HepG2 (cell line): ENCODE measurements around the gene GRB7. TPM values are rescaled to one million over a fixed set of nuclear protein-coding genes. Genes with fewer than 3 reads are reported as not detected.

Experiments used
- ERF ChIP-seq: IDR thresholded peaks from 2 replicates; pipeline ENCODE4 v1.6.1; 2018; ENCODE audit warnings: missing biosample characterization, missing genetic modification reagents
- ETV5 ChIP-seq: IDR thresholded peaks from 2 replicates; pipeline ENCODE4 v1.6.1; 2018; ENCODE audit warnings: missing biosample characterization, missing genetic modification reagents, inconsistent platforms, borderline replicate concordance
- ETV6 ChIP-seq: sonication (generic); formaldehyde crosslinking; conservative IDR thresholded peaks from 2 replicates; pipeline ENCODE4 v1.4.0; 2020; ENCODE audit warnings: missing genetic modification reagents
- FIP1L1 ChIP-seq: fragments of 200-400 bp; formaldehyde crosslinking; IDR thresholded peaks from 2 replicates; pipeline ENCODE4 v1.6.1; 2018; ENCODE audit warnings: low read depth, mild to moderate bottlenecking, low read length, moderate library complexity, borderline replicate concordance; ENCODE audit not compliant: insufficient read depth
- HNRNPLL ChIP-seq: fragments of 200-400 bp; formaldehyde crosslinking; IDR thresholded peaks from 2 replicates; pipeline ENCODE4 v1.6.1; 2017; ENCODE audit warnings: mild to moderate bottlenecking, low read depth, low read length; ENCODE audit not compliant: poor library complexity, severe bottlenecking
- KDM5A ChIP-seq: fragments of 200-600 bp; sonication (generic); IDR thresholded peaks from 2 replicates; pipeline ENCODE4 v1.7.0; 2018; ENCODE audit warnings: antibody characterized with exemption, mild to moderate bottlenecking, low read length, borderline replicate concordance
- MXD4 ChIP-seq: IDR thresholded peaks from 2 replicates; pipeline ENCODE4 v1.6.1; 2016; ENCODE audit warnings: mild to moderate bottlenecking, missing biosample characterization, missing genetic modification reagents
- NCOA1 ChIP-seq: sonication (generic); formaldehyde crosslinking; IDR thresholded peaks from 2 replicates; pipeline ENCODE4 v1.9.0; 2021; ENCODE audit warnings: missing genetic modification reagents
- NPAS2 ChIP-seq: sonication (generic); formaldehyde crosslinking; IDR thresholded peaks from 2 replicates; pipeline ENCODE4 v1.8.0; 2022; ENCODE audit warnings: mild to moderate bottlenecking, missing genetic modification reagents, borderline replicate concordance
- RAD21 ChIP-seq: fragments of 450-650 bp; formaldehyde crosslinking; IDR thresholded peaks from 2 replicates; pipeline ENCODE4 v1.5.0; 2020; ENCODE audit warnings: mild to moderate bottlenecking
- RXRA ChIP-seq: sonication (generic); formaldehyde crosslinking; IDR thresholded peaks from 2 replicates; pipeline ENCODE4 v1.5.1; 2020; ENCODE audit warnings: missing genetic modification reagents
- SIN3A ChIP-seq: IDR thresholded peaks from 2 replicates; pipeline ENCODE4 v1.6.1; 2011; ENCODE audit warnings: low read depth, mild to moderate bottlenecking, control low read depth, low read length, borderline replicate concordance
- TEAD3 ChIP-seq: optimal IDR thresholded peaks from 2 replicates; pipeline ENCODE3; 2016; ENCODE audit warnings: borderline replicate concordance
- ZNF101 ChIP-seq: sonication (generic); formaldehyde crosslinking; IDR thresholded peaks from 2 replicates; pipeline ENCODE4 v1.4.0; 2020; ENCODE audit warnings: mild to moderate bottlenecking, low read depth, missing genetic modification reagents, borderline replicate concordance
- ZNF264 ChIP-seq: sonication (generic); formaldehyde crosslinking; IDR thresholded peaks from 2 replicates; pipeline ENCODE4 v1.4.0; 2020; ENCODE audit warnings: missing genetic modification reagents
- ZNF337 ChIP-seq: sonication (generic); formaldehyde crosslinking; IDR thresholded peaks from 2 replicates; pipeline ENCODE4 v1.5.1; 2020; ENCODE audit warnings: missing genetic modification reagents, low read depth, mild to moderate bottlenecking, borderline replicate concordance
- ZNF563 ChIP-seq: sonication (generic); formaldehyde crosslinking; IDR thresholded peaks from 2 replicates; pipeline ENCODE4 v1.8.0; 2022; ENCODE audit warnings: mild to moderate bottlenecking, moderate library complexity, missing genetic modification reagents
- ZNF713 ChIP-seq: sonication (generic); formaldehyde crosslinking; IDR thresholded peaks from 2 replicates; pipeline ENCODE4 v1.4.0; 2020; ENCODE audit warnings: mild to moderate bottlenecking, missing genetic modification reagents
- ZSCAN20 ChIP-seq: sonication (generic); formaldehyde crosslinking; IDR thresholded peaks from 2 replicates; pipeline ENCODE4 v1.4.0; 2020; ENCODE audit warnings: missing genetic modification reagents, mild to moderate bottlenecking, borderline replicate concordance
- polyA plus RNA-seq, 8 experiments: library from polyadenylated mRNA; depleted of rRNA in 3 of 8; stranded (reverse) in 7 of 8; unstranded in 1 of 8; fragments of >200 nt; fragmentation: Illumina TruSeq in 4 of 8; extraction: Trizol in 4 of 8; gene quantifications; 2 replicates each; pipeline versions ENCODE4 v1.2.1 to v1.2.3, GENCODE V29; 2011 to 2016; ENCODE audit warnings: low read depth in 4 of 8, missing spikeins in 1 of 8, mixed read lengths in 1 of 8; ENCODE audit not compliant: insufficient read depth in 1 of 8
- total RNA-seq, 5 experiments: library from RNA; depleted of rRNA; stranded (reverse); fragments of >200 nt; fragmentation: Illumina TruSeq; extraction: Trizol; gene quantifications; 2 replicates each; pipeline ENCODE4 v1.2.3, GENCODE V29; 2016; ENCODE audit warnings: low read depth in 1 of 5
- TF ChIP-seq, protein P1 (sequence below): sonication (generic); formaldehyde crosslinking; IDR thresholded peaks from 2 replicates; pipeline ENCODE4 v1.4.0; 2020; ENCODE audit warnings: mild to moderate bottlenecking, missing genetic modification reagents
- TF ChIP-seq, protein P2 (sequence below): IDR thresholded peaks from 2 replicates; pipeline ENCODE4 v1.4.0; 2020; ENCODE audit warnings: mild to moderate bottlenecking, missing genetic modification reagents
- TF ChIP-seq, protein P3 (sequence below): sonication (generic); formaldehyde crosslinking; IDR thresholded peaks from 2 replicates; pipeline ENCODE4 v1.5.0; 2020; ENCODE audit warnings: mild to moderate bottlenecking, missing genetic modification reagents, moderate library complexity
- TF ChIP-seq, protein P4 (sequence below): sonication (generic); formaldehyde crosslinking; conservative IDR thresholded peaks from 2 replicates; pipeline ENCODE4 v1.4.0; 2020; ENCODE audit warnings: missing genetic modification reagents

The GRB7 gene
- total and polyA plus RNA-seq, 2 of the 13 experiments (the other 11 are each of a cell fraction or from before 2014, with no cell fraction given), result 60.2 to 77.7 TPM

DNA sequence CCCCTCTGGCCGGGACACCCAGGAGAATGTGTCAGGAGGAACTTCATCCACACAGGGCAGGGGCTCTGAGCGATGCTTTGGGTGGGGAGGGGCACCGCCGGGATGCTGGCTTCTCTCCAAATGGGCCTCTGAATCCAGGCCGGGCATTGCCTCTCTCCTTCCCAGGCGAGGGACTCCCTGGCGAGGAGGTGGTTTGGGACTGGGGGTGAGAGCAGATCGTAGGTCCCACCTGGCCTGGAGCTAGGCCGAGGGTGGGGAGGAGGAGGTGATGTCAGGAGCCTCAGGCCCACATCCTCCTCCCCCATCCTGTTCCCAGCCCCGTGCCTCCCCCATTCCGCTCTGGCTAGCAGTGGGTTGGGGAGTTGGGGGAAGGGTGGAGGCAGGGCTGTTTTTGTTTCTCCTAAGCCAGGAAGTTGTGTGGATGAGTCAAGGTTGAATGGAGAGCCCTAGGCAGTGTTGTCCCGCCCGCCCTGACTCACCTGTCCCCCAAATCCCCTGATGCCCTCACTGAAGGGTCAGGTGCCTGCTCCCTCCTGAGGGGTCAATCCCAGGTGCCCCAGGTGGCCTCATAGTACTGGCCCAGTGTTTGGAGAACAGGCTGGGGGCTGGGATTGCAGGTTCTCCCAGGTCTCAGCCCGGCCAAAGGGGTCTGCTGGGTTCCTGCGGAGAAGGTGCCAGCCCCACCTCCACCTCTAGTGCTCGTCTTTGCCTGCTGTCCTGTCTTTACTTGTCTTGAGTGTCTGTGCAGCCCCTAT, 2.8 kb downstream of the GRB7 start (continued):
- TF ChIP-seq ZNF563 (CRISPR knock-in tag), result peak; percentile 48; the same call in 1 of the 2 replicates
- TF ChIP-seq MXD4 (CRISPR knock-in tag), result no peak; the same call in 1 of the 2 replicates
- peak; percentile 77; the same call in 1 of the 2 replicates for TF ChIP-seq NCOA1 (CRISPR knock-in tag)
- TF ChIP-seq ZNF101, result no peak
- no peak for TF ChIP-seq ETV6
- TF ChIP-seq, protein P1, sequence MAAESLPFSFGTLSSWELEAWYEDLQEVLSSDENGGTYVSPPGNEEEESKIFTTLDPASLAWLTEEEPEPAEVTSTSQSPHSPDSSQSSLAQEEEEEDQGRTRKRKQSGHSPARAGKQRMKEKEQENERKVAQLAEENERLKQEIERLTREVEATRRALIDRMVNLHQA, result no peak
- no peak for TF ChIP-seq HNRNPLL
- TF ChIP-seq, protein P2, sequence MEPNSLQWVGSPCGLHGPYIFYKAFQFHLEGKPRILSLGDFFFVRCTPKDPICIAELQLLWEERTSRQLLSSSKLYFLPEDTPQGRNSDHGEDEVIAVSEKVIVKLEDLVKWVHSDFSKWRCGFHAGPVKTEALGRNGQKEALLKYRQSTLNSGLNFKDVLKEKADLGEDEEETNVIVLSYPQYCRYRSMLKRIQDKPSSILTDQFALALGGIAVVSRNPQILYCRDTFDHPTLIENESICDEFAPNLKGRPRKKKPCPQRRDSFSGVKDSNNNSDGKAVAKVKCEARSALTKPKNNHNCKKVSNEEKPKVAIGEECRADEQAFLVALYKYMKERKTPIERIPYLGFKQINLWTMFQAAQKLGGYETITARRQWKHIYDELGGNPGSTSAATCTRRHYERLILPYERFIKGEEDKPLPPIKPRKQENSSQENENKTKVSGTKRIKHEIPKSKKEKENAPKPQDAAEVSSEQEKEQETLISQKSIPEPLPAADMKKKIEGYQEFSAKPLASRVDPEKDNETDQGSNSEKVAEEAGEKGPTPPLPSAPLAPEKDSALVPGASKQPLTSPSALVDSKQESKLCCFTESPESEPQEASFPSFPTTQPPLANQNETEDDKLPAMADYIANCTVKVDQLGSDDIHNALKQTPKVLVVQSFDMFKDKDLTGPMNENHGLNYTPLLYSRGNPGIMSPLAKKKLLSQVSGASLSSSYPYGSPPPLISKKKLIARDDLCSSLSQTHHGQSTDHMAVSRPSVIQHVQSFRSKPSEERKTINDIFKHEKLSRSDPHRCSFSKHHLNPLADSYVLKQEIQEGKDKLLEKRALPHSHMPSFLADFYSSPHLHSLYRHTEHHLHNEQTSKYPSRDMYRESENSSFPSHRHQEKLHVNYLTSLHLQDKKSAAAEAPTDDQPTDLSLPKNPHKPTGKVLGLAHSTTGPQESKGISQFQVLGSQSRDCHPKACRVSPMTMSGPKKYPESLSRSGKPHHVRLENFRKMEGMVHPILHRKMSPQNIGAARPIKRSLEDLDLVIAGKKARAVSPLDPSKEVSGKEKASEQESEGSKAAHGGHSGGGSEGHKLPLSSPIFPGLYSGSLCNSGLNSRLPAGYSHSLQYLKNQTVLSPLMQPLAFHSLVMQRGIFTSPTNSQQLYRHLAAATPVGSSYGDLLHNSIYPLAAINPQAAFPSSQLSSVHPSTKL (CRISPR knock-in tag), result peak; percentile 53; the same call in 1 of the 2 replicates
- peak; percentile 62 for TF ChIP-seq TEAD3
- TF ChIP-seq, protein P3, sequence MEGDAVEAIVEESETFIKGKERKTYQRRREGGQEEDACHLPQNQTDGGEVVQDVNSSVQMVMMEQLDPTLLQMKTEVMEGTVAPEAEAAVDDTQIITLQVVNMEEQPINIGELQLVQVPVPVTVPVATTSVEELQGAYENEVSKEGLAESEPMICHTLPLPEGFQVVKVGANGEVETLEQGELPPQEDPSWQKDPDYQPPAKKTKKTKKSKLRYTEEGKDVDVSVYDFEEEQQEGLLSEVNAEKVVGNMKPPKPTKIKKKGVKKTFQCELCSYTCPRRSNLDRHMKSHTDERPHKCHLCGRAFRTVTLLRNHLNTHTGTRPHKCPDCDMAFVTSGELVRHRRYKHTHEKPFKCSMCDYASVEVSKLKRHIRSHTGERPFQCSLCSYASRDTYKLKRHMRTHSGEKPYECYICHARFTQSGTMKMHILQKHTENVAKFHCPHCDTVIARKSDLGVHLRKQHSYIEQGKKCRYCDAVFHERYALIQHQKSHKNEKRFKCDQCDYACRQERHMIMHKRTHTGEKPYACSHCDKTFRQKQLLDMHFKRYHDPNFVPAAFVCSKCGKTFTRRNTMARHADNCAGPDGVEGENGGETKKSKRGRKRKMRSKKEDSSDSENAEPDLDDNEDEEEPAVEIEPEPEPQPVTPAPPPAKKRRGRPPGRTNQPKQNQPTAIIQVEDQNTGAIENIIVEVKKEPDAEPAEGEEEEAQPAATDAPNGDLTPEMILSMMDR, result no peak
- TF ChIP-seq KDM5A, result no peak
- no peak for TF ChIP-seq FIP1L1
- no peak for TF ChIP-seq NPAS2 (CRISPR knock-in tag)
- TF ChIP-seq ERF (CRISPR knock-in tag), result peak; percentile 91
- TF ChIP-seq ETV5 (CRISPR knock-in tag), result peak; percentile 91
- TF ChIP-seq, protein P4, sequence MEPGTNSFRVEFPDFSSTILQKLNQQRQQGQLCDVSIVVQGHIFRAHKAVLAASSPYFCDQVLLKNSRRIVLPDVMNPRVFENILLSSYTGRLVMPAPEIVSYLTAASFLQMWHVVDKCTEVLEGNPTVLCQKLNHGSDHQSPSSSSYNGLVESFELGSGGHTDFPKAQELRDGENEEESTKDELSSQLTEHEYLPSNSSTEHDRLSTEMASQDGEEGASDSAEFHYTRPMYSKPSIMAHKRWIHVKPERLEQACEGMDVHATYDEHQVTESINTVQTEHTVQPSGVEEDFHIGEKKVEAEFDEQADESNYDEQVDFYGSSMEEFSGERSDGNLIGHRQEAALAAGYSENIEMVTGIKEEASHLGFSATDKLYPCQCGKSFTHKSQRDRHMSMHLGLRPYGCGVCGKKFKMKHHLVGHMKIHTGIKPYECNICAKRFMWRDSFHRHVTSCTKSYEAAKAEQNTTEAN, result peak; percentile 67; the same call in 1 of the 2 replicates
- no peak for TF ChIP-seq ZSCAN20
- 0 out of 2 replicates have a peak, but pooled peaks have one; percentile 27 for TF ChIP-seq ZNF264 (CRISPR knock-in tag)
- TF ChIP-seq ZNF713, result 0 out of 2 replicates have a peak, but pooled peaks have one; percentile 52
- TF ChIP-seq SIN3A, result no peak; the same call in 1 of the 2 replicates
- no peak for TF ChIP-seq ZNF337 (CRISPR knock-in tag)
- TF ChIP-seq RAD21 (CRISPR knock-in tag), result no peak
- TF ChIP-seq RXRA (CRISPR knock-in tag), result peak; percentile 74; the same call in 1 of the 2 replicates
